Ishikawa (cell line): ENCODE measurements around the gene ARHGAP26.

ENCODE experiments used
- NFIC ChIP-seq: IDR thresholded peaks from 2 replicates; pipeline ENCODE4 v1.6.1; 2012
- TAF1 ChIP-seq: IDR thresholded peaks from 2 replicates; pipeline ENCODE4 v1.6.1; 2012; ENCODE audit warnings: low read depth, mild to moderate bottlenecking
- TCF12 ChIP-seq: IDR thresholded peaks from 2 replicates; pipeline ENCODE4 v1.6.1; 2012; ENCODE audit warnings: low read depth
- YY1 ChIP-seq: IDR thresholded peaks from 2 replicates; pipeline ENCODE4 v1.6.1; 2012; ENCODE audit warnings: low read depth
- TF ChIP-seq, protein P1 (sequence below): IDR thresholded peaks from 2 replicates; pipeline ENCODE4 v1.6.1; 2012
- TF ChIP-seq, protein P2 (sequence below): IDR thresholded peaks from 2 replicates; pipeline ENCODE4 v1.6.1; 2012; ENCODE audit warnings: low read depth, mild to moderate bottlenecking

DNA sequence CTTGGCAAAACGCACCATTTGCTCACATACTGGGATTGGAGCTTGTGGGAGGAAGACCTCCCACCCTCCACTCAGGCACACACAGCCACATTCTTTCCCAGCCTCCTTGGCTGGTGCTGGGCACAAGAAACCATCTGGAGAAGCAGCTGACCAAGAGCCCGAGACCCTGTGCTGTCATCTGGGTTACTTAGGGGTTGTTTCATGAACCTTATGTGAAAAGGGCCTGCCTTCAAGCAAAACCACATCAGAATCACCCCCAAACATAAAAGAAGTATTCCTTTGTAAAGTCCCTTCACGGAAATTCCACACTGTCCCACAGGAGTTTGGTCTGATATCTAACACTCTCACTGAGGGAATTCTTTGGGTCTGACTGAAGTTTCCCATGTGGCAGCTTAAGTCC is 461.2 kb downstream of the ARHGAP26 start:
- TF ChIP-seq YY1 (no peak), TCF12 (no peak), TAF1 (no peak), NFIC (no peak)
- TF ChIP-seq, protein P1, sequence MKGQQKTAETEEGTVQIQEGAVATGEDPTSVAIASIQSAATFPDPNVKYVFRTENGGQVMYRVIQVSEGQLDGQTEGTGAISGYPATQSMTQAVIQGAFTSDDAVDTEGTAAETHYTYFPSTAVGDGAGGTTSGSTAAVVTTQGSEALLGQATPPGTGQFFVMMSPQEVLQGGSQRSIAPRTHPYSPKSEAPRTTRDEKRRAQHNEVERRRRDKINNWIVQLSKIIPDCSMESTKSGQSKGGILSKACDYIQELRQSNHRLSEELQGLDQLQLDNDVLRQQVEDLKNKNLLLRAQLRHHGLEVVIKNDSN, result no peak
- TF ChIP-seq, protein P2, sequence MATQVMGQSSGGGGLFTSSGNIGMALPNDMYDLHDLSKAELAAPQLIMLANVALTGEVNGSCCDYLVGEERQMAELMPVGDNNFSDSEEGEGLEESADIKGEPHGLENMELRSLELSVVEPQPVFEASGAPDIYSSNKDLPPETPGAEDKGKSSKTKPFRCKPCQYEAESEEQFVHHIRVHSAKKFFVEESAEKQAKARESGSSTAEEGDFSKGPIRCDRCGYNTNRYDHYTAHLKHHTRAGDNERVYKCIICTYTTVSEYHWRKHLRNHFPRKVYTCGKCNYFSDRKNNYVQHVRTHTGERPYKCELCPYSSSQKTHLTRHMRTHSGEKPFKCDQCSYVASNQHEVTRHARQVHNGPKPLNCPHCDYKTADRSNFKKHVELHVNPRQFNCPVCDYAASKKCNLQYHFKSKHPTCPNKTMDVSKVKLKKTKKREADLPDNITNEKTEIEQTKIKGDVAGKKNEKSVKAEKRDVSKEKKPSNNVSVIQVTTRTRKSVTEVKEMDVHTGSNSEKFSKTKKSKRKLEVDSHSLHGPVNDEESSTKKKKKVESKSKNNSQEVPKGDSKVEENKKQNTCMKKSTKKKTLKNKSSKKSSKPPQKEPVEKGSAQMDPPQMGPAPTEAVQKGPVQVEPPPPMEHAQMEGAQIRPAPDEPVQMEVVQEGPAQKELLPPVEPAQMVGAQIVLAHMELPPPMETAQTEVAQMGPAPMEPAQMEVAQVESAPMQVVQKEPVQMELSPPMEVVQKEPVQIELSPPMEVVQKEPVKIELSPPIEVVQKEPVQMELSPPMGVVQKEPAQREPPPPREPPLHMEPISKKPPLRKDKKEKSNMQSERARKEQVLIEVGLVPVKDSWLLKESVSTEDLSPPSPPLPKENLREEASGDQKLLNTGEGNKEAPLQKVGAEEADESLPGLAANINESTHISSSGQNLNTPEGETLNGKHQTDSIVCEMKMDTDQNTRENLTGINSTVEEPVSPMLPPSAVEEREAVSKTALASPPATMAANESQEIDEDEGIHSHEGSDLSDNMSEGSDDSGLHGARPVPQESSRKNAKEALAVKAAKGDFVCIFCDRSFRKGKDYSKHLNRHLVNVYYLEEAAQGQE, result no peak
